ENCODE measurements around the gene SYTL3. TPM values are rescaled to one million over a fixed set of nuclear protein-coding genes. Genes with fewer than 3 reads are reported as not detected.

Gene SYTL3
- total and polyA plus RNA-seq, 2 of the 8 experiments (the other 6 are each of a cell fraction or from before 2014, with no cell fraction given): 0.27 to 0.99 TPM

GRCh38 chr6:158611039-158611438, 38.8 kb upstream of the SYTL3 start:
- H3K4me2 ChIP-seq (ENCODE audit: insufficient read depth in 1 of 2, low read depth in 2 of 2, low read length in 2 of 2): peak overlapping the region; percentile 36 to 94; a peak in 2 of 4 replicates
- no peak overlapping the region for H2BK120ac ChIP-seq (replicated peaks; ENCODE audit: low read depth, low read length)
- H3K4me1 ChIP-seq (replicated peaks in 1 of 4; ENCODE audit: control insufficient read depth in 3 of 4, insufficient read depth in 4 of 4, low read length in 3 of 4): peaks cover 7 to 15% (median 10%) of the 10 kb centered on the region in 4 experiments; a peak in 5 of 7 replicates
- H3K27me3 ChIP-seq (replicated peaks in 1 of 4; ENCODE audit: control insufficient read depth in 3 of 4, extremely low read depth in 1 of 4, insufficient read depth in 3 of 4, low read length in 3 of 4): no peaks in the 10 kb centered on the region
- 92% methylated on average over 3 of the region's 3 CpGs; no CpG with 5 or more reads in 1 of the 2 experiments for WGBS, 2 experiments (ENCODE audit: extremely low coverage in 1 of 2, insufficient coverage in 1 of 2, insufficient read length in 1 of 2, insufficient replicate concordance in 2 of 2, low coverage in 1 of 2, low lambda C conversion rate in 2 of 2, missing lambda C conversion rate in 1 of 2)
- peak overlapping the region; percentile 68 for H3K18ac ChIP-seq (ENCODE audit: extremely low read depth, low read length)
- peak overlapping the region; percentile 99 for H2AK5ac ChIP-seq (ENCODE audit: low read depth, low read length)
- H3K4ac ChIP-seq (replicated peaks; ENCODE audit: insufficient read length, low read depth, low read length): no peak overlapping the region
- no peaks in the 10 kb centered on the region for H3K9me3 ChIP-seq (ENCODE audit: insufficient read depth in 2 of 2, low read depth in 1 of 2, low read length in 1 of 2)
- peak overlapping the region; percentile 83 for H2BK15ac ChIP-seq (ENCODE audit: low read length)
- H3K14ac ChIP-seq (ENCODE audit: insufficient read length): no peak overlapping the region
- H3K23ac ChIP-seq (ENCODE audit: insufficient read length): no peak overlapping the region
- H2BK5ac ChIP-seq (ENCODE audit: low read depth, low read length): peak overlapping the region; percentile 96
- H4K8ac ChIP-seq (ENCODE audit: extremely low read depth, insufficient read depth, low read length): no peak overlapping the region
- H4K91ac ChIP-seq (replicated peaks; ENCODE audit: insufficient read length, low read length): no peak overlapping the region
- H3K23me2 ChIP-seq (ENCODE audit: low read depth, low read length): no peaks in the 10 kb centered on the region
- peak overlapping the region in 3 of 4 experiments; percentile 1 to 68 (median 20); a peak in 4 of 7 replicates for H3K9ac ChIP-seq (replicated peaks in 1 of 4; ENCODE audit: extremely low read depth in 1 of 4, low read depth in 3 of 4, low read length in 3 of 4)
- peak overlapping the region; percentile 99 for H2BK12ac ChIP-seq (ENCODE audit: low read depth, low read length)
- H4K20me1 ChIP-seq (replicated peaks in 1 of 2; ENCODE audit: control insufficient read depth in 1 of 2, insufficient read depth in 2 of 2, low read length in 2 of 2): no peaks in the 10 kb centered on the region
- no peak overlapping the region for H2AFZ ChIP-seq (ENCODE audit: low read length)
- ChIA-PET CTCF (ENCODE audit: partially characterized antibody) (interaction anchor here (0.9 to 2.8 kb wide), 5 partner anchors 10 to 397 kb away, joined by 3 to 11 read pairs (median 5); no protein-coding TSS in a partner anchor), POLR2A (ENCODE audit: partially characterized antibody) (interaction anchor here (0.6 to 2.3 kb wide), 14 partner anchors 10 to 1108 kb away, joined by 3 to 13 read pairs (median 4); partner anchors contain the start of gene DYNLT1)
- no peak for FAIRE-seq
- H3K4me3 ChIP-seq (ENCODE audit: extremely low read depth in 1 of 4, insufficient read depth in 2 of 4, low read depth in 3 of 4, low read length in 4 of 4): peak overlapping the region in 1 of 4 experiments; percentile 39; a peak in 1 of 8 replicates
- H4K5ac ChIP-seq (ENCODE audit: insufficient read length, low read depth, low read length): no peak overlapping the region
- no peak for DNase-seq (ENCODE audit: low read depth in 1 of 2, low spot score in 2 of 2)
- H3K79me2 ChIP-seq (ENCODE audit: control insufficient read depth in 1 of 2, insufficient read depth in 2 of 2, low read length in 2 of 2): peaks cover 0 to 6% of the 10 kb centered on the region in 2 experiments; a peak in 1 of 4 replicates
- no peaks in the 10 kb centered on the region; the same call in 1 of the 2 replicates for H3K79me1 ChIP-seq (ENCODE audit: low read depth, low read length)
- H3K56ac ChIP-seq (replicated peaks; ENCODE audit: insufficient read length, low read depth, low read length): no peak overlapping the region
- peak overlapping the region; percentile 15; the same call in 1 of the 2 replicates for H2BK20ac ChIP-seq (ENCODE audit: low read length)
- H3K36me3 ChIP-seq (ENCODE audit: control insufficient read depth in 2 of 4, insufficient read depth in 4 of 4, low read length in 3 of 4): peaks cover 17 to 42% (median 30%) of the 10 kb centered on the region in 4 experiments
- H3K27ac ChIP-seq (ENCODE audit: low read depth, low read length): peak overlapping the region; percentile 86
- TF ChIP-seq HDAC6 (IDR thresholded peaks at IDR 0.05; ENCODE audit: low read depth, low read length) (no peak), RNF2 (IDR thresholded peaks at IDR 0.05; ENCODE audit: borderline replicate concordance, low read depth, low read length, missing control alignments, poor library complexity, severe bottlenecking) (no peak), EGR1 (IDR thresholded peaks at IDR 0.05; ENCODE audit: borderline replicate concordance, low read depth, low read length) (no peak), TEAD4 (IDR thresholded peaks at IDR 0.05; ENCODE audit: low read depth, low read length) (no peak), CHD1 (IDR thresholded peaks at IDR 0.05; ENCODE audit: low read depth, low read length) (no peak), POLR2A (IDR thresholded peaks at IDR 0.05; ENCODE audit: control extremely low read depth in 1 of 2, low read depth in 2 of 2, low read length in 2 of 2) (no peak), RFX5 (IDR thresholded peaks at IDR 0.05; ENCODE audit: borderline replicate concordance, low read depth, low read length) (no peak), TAF7 (optimal IDR thresholded peaks at IDR 0.05; ENCODE audit: borderline replicate concordance, low read depth, low read length) (no peak), CBX8 (IDR thresholded peaks at IDR 0.05; ENCODE audit: borderline replicate concordance, low read depth, low read length) (no peak), SP4 (IDR thresholded peaks at IDR 0.05; ENCODE audit: low read length) (no peak), SIN3A (conservative IDR thresholded peaks at IDR 0.05 in 1 of 2, IDR thresholded peaks at IDR 0.05 in 1 of 2; ENCODE audit: low read depth in 1 of 2, low read length in 2 of 2) (no peak), CTBP2 (IDR thresholded peaks at IDR 0.05; ENCODE audit: borderline replicate concordance, insufficient read depth, insufficient read length, low read length) (no peak)
